H1 (cell line): ENCODE measurements around the gene DDX31. TPM values are rescaled to one million over a fixed set of nuclear protein-coding genes. Genes with fewer than 3 reads are reported as not detected.

ENCODE experiments used
- CHD2 ChIP-seq: IDR thresholded peaks from 2 replicates; pipeline ENCODE4 v1.6.1; 2012; ENCODE audit warnings: low read length, improper control_type of control experiment
- HDAC2 ChIP-seq, 2 experiments: fragments of 300-600 bp in 1 of 2; sonication (generic) in 1 of 2; IDR thresholded peaks; 2 replicates each; pipeline ENCODE4 v1.6.1; 2011 to 2012; ENCODE audit warnings: low read depth in 2 of 2, low read length in 2 of 2, mild to moderate bottlenecking in 2 of 2, moderate library complexity in 2 of 2, borderline replicate concordance in 1 of 2, inconsistent platforms in 1 of 2
- KDM4A ChIP-seq: IDR thresholded peaks from one replicate; pipeline ENCODE4 v1.7.1; 2012; ENCODE audit warnings: low read depth, mild to moderate bottlenecking, moderate library complexity, low read length, inconsistent platforms; ENCODE audit not compliant: severe bottlenecking
- SRF ChIP-seq: IDR thresholded peaks from 2 replicates; pipeline ENCODE4 v1.6.1; 2011; ENCODE audit warnings: mild to moderate bottlenecking, low read depth, low read length, moderate library complexity
- polyA plus RNA-seq, 7 experiments: library from polyadenylated mRNA; depleted of rRNA in 3 of 7; stranded (reverse) in 5 of 7; unstranded in 2 of 7; fragments of >200 nt in 5 of 7; fragments of 200-250 nt in 2 of 7; gene quantifications; 1 replicate in 5 of 7; 2 replicates in 1 of 7; 4 replicates in 1 of 7; pipeline versions ENCODE4 v1.2.1 to v1.2.3, GENCODE V29; 2011 to 2013; ENCODE audit warnings: missing spikeins in 2 of 7, mixed read lengths in 2 of 7
- total RNA-seq: library from RNA; stranded (reverse); fragmentation: NEBNext Ultra II Directional; extraction: Animal tissue kit (Norgen Biotek cat#: 25700); gene quantifications from 2 replicates; pipeline ENCODE4 v1.2.1, GENCODE V29; 2021
- TF ChIP-seq, protein P1 (sequence below): fragments of 300-600 bp; sonication (generic); IDR thresholded peaks from 2 replicates; pipeline ENCODE4 v1.7.1; 2012; ENCODE audit warnings: low read length, moderate library complexity, mild to moderate bottlenecking, inconsistent platforms; ENCODE audit not compliant: insufficient replicate concordance

The DDX31 gene
- total and polyA plus RNA-seq, 2 of the 8 experiments (the other 6 are each of a cell fraction or from before 2014, with no cell fraction given), result 9.5 to 23.7 TPM

DNA sequence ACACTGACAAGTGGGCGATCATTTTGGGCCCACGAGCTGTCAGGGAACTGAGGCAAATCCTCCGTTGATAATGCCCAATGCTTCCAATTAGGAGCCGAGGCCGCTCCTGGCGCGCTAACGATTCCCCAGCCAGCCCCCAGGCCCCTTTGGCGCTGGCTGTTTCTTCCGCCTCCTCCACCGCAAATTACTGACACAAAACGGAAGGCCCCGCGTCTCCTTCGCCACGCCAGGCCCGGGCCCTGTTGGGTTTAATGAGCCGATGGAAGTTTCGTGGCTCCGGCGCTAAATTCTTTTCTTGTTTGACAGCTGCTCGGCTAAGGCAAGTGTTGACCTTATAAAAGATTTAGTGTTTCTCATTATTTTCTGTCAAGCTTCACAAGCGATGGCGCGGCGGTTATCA, 113.1 kb downstream of the DDX31 start (continued):
- TF ChIP-seq KDM4A (no peak), SRF (no peak), HDAC2 (IDR thresholded peaks at IDR 0.05; ENCODE audit: borderline replicate concordance in 1 of 2, low read depth in 2 of 2, low read length in 2 of 2) (no peak), CHD2 (no peak)
- TF ChIP-seq, protein P1, sequence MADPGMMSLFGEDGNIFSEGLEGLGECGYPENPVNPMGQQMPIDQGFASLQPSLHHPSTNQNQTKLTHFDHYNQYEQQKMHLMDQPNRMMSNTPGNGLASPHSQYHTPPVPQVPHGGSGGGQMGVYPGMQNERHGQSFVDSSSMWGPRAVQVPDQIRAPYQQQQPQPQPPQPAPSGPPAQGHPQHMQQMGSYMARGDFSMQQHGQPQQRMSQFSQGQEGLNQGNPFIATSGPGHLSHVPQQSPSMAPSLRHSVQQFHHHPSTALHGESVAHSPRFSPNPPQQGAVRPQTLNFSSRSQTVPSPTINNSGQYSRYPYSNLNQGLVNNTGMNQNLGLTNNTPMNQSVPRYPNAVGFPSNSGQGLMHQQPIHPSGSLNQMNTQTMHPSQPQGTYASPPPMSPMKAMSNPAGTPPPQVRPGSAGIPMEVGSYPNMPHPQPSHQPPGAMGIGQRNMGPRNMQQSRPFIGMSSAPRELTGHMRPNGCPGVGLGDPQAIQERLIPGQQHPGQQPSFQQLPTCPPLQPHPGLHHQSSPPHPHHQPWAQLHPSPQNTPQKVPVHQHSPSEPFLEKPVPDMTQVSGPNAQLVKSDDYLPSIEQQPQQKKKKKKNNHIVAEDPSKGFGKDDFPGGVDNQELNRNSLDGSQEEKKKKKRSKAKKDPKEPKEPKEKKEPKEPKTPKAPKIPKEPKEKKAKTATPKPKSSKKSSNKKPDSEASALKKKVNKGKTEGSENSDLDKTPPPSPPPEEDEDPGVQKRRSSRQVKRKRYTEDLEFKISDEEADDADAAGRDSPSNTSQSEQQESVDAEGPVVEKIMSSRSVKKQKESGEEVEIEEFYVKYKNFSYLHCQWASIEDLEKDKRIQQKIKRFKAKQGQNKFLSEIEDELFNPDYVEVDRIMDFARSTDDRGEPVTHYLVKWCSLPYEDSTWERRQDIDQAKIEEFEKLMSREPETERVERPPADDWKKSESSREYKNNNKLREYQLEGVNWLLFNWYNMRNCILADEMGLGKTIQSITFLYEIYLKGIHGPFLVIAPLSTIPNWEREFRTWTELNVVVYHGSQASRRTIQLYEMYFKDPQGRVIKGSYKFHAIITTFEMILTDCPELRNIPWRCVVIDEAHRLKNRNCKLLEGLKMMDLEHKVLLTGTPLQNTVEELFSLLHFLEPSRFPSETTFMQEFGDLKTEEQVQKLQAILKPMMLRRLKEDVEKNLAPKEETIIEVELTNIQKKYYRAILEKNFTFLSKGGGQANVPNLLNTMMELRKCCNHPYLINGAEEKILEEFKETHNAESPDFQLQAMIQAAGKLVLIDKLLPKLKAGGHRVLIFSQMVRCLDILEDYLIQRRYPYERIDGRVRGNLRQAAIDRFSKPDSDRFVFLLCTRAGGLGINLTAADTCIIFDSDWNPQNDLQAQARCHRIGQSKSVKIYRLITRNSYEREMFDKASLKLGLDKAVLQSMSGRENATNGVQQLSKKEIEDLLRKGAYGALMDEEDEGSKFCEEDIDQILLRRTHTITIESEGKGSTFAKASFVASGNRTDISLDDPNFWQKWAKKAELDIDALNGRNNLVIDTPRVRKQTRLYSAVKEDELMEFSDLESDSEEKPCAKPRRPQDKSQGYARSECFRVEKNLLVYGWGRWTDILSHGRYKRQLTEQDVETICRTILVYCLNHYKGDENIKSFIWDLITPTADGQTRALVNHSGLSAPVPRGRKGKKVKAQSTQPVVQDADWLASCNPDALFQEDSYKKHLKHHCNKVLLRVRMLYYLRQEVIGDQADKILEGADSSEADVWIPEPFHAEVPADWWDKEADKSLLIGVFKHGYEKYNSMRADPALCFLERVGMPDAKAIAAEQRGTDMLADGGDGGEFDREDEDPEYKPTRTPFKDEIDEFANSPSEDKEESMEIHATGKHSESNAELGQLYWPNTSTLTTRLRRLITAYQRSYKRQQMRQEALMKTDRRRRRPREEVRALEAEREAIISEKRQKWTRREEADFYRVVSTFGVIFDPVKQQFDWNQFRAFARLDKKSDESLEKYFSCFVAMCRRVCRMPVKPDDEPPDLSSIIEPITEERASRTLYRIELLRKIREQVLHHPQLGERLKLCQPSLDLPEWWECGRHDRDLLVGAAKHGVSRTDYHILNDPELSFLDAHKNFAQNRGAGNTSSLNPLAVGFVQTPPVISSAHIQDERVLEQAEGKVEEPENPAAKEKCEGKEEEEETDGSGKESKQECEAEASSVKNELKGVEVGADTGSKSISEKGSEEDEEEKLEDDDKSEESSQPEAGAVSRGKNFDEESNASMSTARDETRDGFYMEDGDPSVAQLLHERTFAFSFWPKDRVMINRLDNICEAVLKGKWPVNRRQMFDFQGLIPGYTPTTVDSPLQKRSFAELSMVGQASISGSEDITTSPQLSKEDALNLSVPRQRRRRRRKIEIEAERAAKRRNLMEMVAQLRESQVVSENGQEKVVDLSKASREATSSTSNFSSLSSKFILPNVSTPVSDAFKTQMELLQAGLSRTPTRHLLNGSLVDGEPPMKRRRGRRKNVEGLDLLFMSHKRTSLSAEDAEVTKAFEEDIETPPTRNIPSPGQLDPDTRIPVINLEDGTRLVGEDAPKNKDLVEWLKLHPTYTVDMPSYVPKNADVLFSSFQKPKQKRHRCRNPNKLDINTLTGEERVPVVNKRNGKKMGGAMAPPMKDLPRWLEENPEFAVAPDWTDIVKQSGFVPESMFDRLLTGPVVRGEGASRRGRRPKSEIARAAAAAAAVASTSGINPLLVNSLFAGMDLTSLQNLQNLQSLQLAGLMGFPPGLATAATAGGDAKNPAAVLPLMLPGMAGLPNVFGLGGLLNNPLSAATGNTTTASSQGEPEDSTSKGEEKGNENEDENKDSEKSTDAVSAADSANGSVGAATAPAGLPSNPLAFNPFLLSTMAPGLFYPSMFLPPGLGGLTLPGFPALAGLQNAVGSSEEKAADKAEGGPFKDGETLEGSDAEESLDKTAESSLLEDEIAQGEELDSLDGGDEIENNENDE, result no peak
- TF ChIP-seq, all 59 proteins: peak for 0
